Loucy (cell line): Measurements from ENCODE around the gene PARM1.

Source experiments
- H2AFZ ChIP-seq: fragments of 200-600 bp; sonication (generic); 2 replicates; pipeline ENCODE4 v1.6.0; 2016; ENCODE audit warnings: antibody characterized with exemption, mild to moderate bottlenecking, low read length, moderate library complexity
- H3F3A ChIP-seq: fragments of 200-600 bp; 2 replicates; pipeline ENCODE4 v1.6.0; 2016; ENCODE audit warnings: antibody characterized with exemption, low read depth, mild to moderate bottlenecking
- H3K27me3 ChIP-seq: fragments of 200-600 bp; sonication (generic); 2 replicates; pipeline ENCODE4 v1.6.1; 2014; ENCODE audit warnings: low read length, mild to moderate bottlenecking; ENCODE audit not compliant: insufficient read depth, poor library complexity, severe bottlenecking
- H3K36me3 ChIP-seq: fragments of 200-600 bp; sonication (generic); 2 replicates; pipeline ENCODE4 v1.6.1; 2016; ENCODE audit warnings: low read length; ENCODE audit not compliant: insufficient read depth
- H3K4me1 ChIP-seq: fragments of 200-600 bp; sonication (generic); 2 replicates; pipeline ENCODE4 v1.5.1; 2014; ENCODE audit warnings: low read length, mild to moderate bottlenecking; ENCODE audit not compliant: insufficient read depth, poor library complexity, severe bottlenecking
- H3K4me2 ChIP-seq: fragments of 200-600 bp; sonication (generic); 2 replicates; pipeline ENCODE4 v1.6.0; 2014; ENCODE audit warnings: antibody characterized with exemption, low read length, low read depth, mild to moderate bottlenecking; ENCODE audit not compliant: poor library complexity, severe bottlenecking
- H3K4me3 ChIP-seq: fragments of 200-600 bp; sonication (generic); 2 replicates; pipeline ENCODE4 v1.5.1; 2014; ENCODE audit warnings: low read length, mild to moderate bottlenecking, mixed read lengths; ENCODE audit not compliant: poor library complexity, severe bottlenecking
- H3K79me2 ChIP-seq: fragments of 200-600 bp; sonication (generic); 2 replicates; pipeline ENCODE4 v1.6.1; 2014; ENCODE audit warnings: low read length; ENCODE audit not compliant: insufficient read depth
- H3K9ac ChIP-seq: fragments of 200-600 bp; sonication (generic); 2 replicates; pipeline ENCODE4 v1.6.0; 2014; ENCODE audit warnings: mild to moderate bottlenecking, low read depth, low read length, moderate library complexity; ENCODE audit not compliant: poor library complexity, severe bottlenecking
- H3K9me2 ChIP-seq: fragments of 200-600 bp; sonication (generic); replicated peaks from 2 replicates; pipeline ENCODE4 v1.6.1; 2016; ENCODE audit warnings: low read depth, low read length, mixed read lengths
- H3K9me3 ChIP-seq: fragments of 200-600 bp; sonication (generic); 2 replicates; pipeline ENCODE4 v1.6.1; 2014; ENCODE audit warnings: mild to moderate bottlenecking, antibody characterized with exemption, low read length, low read depth; ENCODE audit not compliant: insufficient read depth
- H4K20me1 ChIP-seq: fragments of 200-600 bp; sonication (generic); 2 replicates; pipeline ENCODE4 v1.6.0; 2014; ENCODE audit warnings: antibody characterized with exemption, low read length, mild to moderate bottlenecking; ENCODE audit not compliant: insufficient read depth, poor library complexity, severe bottlenecking
- EZH2phosphoT487 ChIP-seq: fragments of 200-600 bp; IDR thresholded peaks from 2 replicates; pipeline ENCODE4 v1.6.1; 2018; ENCODE audit warnings: antibody characterized with exemption, mild to moderate bottlenecking, moderate library complexity, borderline replicate concordance
- TF ChIP-seq, protein P1 (sequence below): fragments of 200-600 bp; sonication (generic); conservative IDR thresholded peaks from 2 replicates; pipeline ENCODE4 v1.5.1; 2014; ENCODE audit warnings: mild to moderate bottlenecking, antibody characterized with exemption, low read length

PARM1 gene

DNA sequence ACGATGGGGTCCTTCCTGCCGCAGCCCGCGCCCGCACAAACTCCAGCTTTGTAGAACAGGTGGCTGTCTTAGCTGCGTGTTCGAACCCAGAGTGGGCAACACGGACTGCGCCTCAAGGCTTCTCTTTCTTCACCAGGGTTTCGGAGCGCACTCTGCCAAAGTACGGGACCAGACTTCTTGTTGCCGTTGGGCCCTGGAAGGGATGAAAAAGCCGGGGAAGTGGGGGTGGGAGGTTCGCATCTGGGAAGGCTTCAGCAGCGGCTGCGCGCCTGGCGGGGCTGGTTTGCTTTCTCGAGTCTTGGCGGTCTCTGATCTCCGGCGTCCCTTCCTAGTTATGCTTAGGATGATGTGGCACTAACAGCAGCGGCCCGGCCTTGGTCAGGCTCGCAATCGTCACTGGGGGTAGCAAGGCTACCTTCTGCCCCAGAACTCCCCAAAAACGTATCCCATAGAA, 673 bp downstream of the PARM1 start:
- TF ChIP-seq EZH2phosphoT487, result no peak
- TF ChIP-seq, protein P1, sequence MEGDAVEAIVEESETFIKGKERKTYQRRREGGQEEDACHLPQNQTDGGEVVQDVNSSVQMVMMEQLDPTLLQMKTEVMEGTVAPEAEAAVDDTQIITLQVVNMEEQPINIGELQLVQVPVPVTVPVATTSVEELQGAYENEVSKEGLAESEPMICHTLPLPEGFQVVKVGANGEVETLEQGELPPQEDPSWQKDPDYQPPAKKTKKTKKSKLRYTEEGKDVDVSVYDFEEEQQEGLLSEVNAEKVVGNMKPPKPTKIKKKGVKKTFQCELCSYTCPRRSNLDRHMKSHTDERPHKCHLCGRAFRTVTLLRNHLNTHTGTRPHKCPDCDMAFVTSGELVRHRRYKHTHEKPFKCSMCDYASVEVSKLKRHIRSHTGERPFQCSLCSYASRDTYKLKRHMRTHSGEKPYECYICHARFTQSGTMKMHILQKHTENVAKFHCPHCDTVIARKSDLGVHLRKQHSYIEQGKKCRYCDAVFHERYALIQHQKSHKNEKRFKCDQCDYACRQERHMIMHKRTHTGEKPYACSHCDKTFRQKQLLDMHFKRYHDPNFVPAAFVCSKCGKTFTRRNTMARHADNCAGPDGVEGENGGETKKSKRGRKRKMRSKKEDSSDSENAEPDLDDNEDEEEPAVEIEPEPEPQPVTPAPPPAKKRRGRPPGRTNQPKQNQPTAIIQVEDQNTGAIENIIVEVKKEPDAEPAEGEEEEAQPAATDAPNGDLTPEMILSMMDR, result no peak
- Histone ChIP-seq H3K9ac (no peak overlapping the region), H3F3A (no peaks in the 10 kb centered on the region), H3K79me2 (no peaks in the 10 kb centered on the region), H3K4me1 (no peaks in the 10 kb centered on the region), H3K4me3 (no peak overlapping the region), H2AFZ (no peak overlapping the region), H3K27me3 (no peaks in the 10 kb centered on the region), H3K36me3 (no peaks in the 10 kb centered on the region), H4K20me1 (no peaks in the 10 kb centered on the region), H3K4me2 (no peak overlapping the region), H3K9me2 (no peaks in the 10 kb centered on the region), H3K9me3 (no peaks in the 10 kb centered on the region)

DNA sequence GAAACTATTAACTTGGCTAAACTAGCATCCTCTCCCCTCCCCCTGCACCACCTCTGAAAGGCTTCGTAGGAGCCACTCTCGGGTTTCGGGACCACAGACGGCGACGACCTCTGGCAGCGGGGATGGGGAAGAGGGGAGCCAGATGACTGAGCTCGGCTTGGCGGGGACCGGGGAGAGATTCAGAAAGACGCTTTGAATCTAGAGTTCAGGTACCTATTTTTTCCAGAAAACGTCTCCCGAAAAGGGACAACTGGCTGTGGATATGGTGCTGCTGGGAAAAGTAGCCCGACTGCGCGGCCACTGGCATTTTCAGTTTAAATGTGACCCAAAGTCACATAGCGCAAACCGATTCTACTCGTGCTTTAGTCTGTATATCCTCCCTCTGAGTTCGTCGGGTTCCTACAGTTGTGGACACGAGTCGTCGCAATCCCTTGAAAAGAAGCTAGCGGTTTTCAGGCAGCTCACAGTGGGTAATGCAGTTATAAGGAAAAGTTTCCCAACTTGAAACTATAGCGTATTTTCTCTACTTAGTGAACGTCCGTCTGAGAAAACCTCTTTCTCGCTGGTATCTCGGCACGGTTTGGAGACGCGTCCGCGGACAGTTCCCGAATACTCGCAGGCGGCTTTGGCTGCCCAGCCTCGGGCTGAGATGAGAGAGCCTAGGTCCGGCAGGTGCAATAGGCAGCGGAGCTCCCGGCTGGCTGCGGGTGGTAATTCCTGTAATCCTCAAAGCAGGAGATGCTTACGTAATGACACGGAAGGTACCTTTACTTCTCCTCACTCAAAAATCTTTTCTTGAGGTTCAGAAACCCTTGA, 1.3 kb downstream of the PARM1 start:
- no peaks in the 10 kb centered on the region for H3F3A ChIP-seq
- H3K27me3 ChIP-seq, result no peaks in the 10 kb centered on the region
- no peaks in the 10 kb centered on the region for H3K36me3 ChIP-seq
- no peaks in the 10 kb centered on the region for H4K20me1 ChIP-seq
- no peak overlapping the region for H2AFZ ChIP-seq
- no peaks in the 10 kb centered on the region for H3K9me3 ChIP-seq
- H3K9ac ChIP-seq, result no peak overlapping the region
- no peak overlapping the region for H3K4me3 ChIP-seq
- no peaks in the 10 kb centered on the region for H3K4me1 ChIP-seq
- H3K79me2 ChIP-seq, result no peaks in the 10 kb centered on the region
- no peaks in the 10 kb centered on the region for H3K9me2 ChIP-seq
- H3K4me2 ChIP-seq, result no peak overlapping the region
- TF ChIP-seq EZH2phosphoT487, result no peak
- TF ChIP-seq, protein P1, result no peak

DNA sequence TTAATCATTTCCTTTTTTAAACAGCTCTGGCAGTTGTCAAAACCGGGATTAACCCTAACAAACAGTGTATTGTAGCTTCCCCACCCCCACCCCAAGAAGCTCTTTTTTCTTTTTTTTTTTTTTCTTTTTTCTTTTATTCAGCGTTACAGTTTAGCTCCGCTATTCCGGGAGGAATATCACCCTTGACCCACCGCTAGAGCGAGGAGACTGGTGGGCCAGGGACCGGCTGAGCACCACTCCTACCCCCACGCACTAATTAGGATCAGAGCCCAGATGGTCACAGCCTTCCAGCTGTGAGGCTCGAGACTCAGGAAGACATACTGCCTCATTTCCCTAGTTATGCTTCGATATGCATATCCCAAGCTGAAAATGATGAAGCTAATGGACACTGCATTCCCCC, 2.0 kb downstream of the PARM1 start:
- no peaks in the 10 kb centered on the region for H3K36me3 ChIP-seq
- H3K9ac ChIP-seq, result no peak overlapping the region
- H3K79me2 ChIP-seq, result no peaks in the 10 kb centered on the region
- no peak overlapping the region for H3K4me2 ChIP-seq
- no peaks in the 10 kb centered on the region for H3K9me2 ChIP-seq
- H4K20me1 ChIP-seq, result no peaks in the 10 kb centered on the region
- H3K27me3 ChIP-seq, result no peaks in the 10 kb centered on the region
- H2AFZ ChIP-seq, result no peak overlapping the region
- H3F3A ChIP-seq, result no peaks in the 10 kb centered on the region
- no peak for TF ChIP-seq EZH2phosphoT487
- no peak overlapping the region for H3K4me3 ChIP-seq
- no peaks in the 10 kb centered on the region for H3K4me1 ChIP-seq
- H3K9me3 ChIP-seq, result no peaks in the 10 kb centered on the region
